Neuronal stem cell (in vitro differentiated cells): Measurements from ENCODE around the gene NECAP2.
A peak's percentile ranks its signal among the peaks of the same experiment; 100 is the strongest.

Experiments
- DNase-seq: peaks from one replicate; pipeline ENCODE4 v3.0.0-alpha.2; 2013; ENCODE audit warnings: low spot score
- H2AFZ ChIP-seq: one replicate; pipeline ENCODE4 v1.6.1; 2013; ENCODE audit warnings: mild to moderate bottlenecking, low read length, inconsistent platforms
- H2AK5ac ChIP-seq: 2 replicates; pipeline ENCODE4 v1.6.1; 2013; ENCODE audit warnings: low read depth, mild to moderate bottlenecking, inconsistent platforms, low read length, moderate library complexity, mixed read lengths
- H2BK120ac ChIP-seq: 2 replicates; pipeline ENCODE4 v1.6.1; 2013; ENCODE audit warnings: low read depth, mild to moderate bottlenecking, inconsistent platforms, low read length, moderate library complexity, mixed read lengths
- H2BK12ac ChIP-seq: one replicate; pipeline ENCODE4 v1.6.1; 2013; ENCODE audit warnings: low read length, inconsistent platforms
- H2BK15ac ChIP-seq: 2 replicates; pipeline ENCODE4 v1.6.1; 2013; ENCODE audit warnings: mild to moderate bottlenecking, low read length, inconsistent platforms, mixed read lengths
- H2BK5ac ChIP-seq: one replicate; pipeline ENCODE4 v1.6.1; 2013; ENCODE audit warnings: inconsistent platforms, mild to moderate bottlenecking, low read length, moderate library complexity
- H3K14ac ChIP-seq: one replicate; pipeline ENCODE4 v1.6.1; 2013; ENCODE audit warnings: low read length, inconsistent platforms
- H3K18ac ChIP-seq: 2 replicates; pipeline ENCODE4 v1.6.1; 2013; ENCODE audit warnings: low read length, inconsistent platforms
- H3K23ac ChIP-seq: 2 replicates; pipeline ENCODE4 v1.6.1; 2013; ENCODE audit warnings: low read depth, mild to moderate bottlenecking, mixed read lengths, low read length, inconsistent platforms; ENCODE audit not compliant: poor library complexity
- H3K27ac ChIP-seq: replicated peaks from 3 replicates; pipeline ENCODE4 v1.5.1; 2013; ENCODE audit warnings: low read length, inconsistent platforms
- H3K27me3 ChIP-seq, 3 experiments: 2 replicates each; pipeline ENCODE4 v1.6.1; 2013; ENCODE audit warnings: low read length in 3 of 3, mild to moderate bottlenecking in 2 of 3, inconsistent platforms in 1 of 3, low read depth in 1 of 3, mixed read lengths in 1 of 3, moderate library complexity in 1 of 3; ENCODE audit not compliant: control insufficient read depth in 3 of 3, insufficient read depth in 3 of 3
- H3K36me3 ChIP-seq, 2 donors: replicated peaks in 1 of 2; 2 replicates each; pipeline ENCODE4 v1.6.1; 2013; ENCODE audit warnings: low read length in 2 of 2; ENCODE audit not compliant: control insufficient read depth in 2 of 2, insufficient read depth in 2 of 2
- H3K4ac ChIP-seq: 2 replicates; pipeline ENCODE4 v1.6.1; 2013; ENCODE audit warnings: inconsistent platforms, mild to moderate bottlenecking, low read length, moderate library complexity
- H3K4me1 ChIP-seq, 2 donors: 1 replicate in 1 of 2; 2 replicates in 1 of 2; pipeline ENCODE4 v1.6.1; 2013; ENCODE audit warnings: low read length in 2 of 2, low read depth in 1 of 2; ENCODE audit not compliant: control insufficient read depth in 2 of 2, insufficient read depth in 1 of 2
- H3K4me2 ChIP-seq: one replicate; pipeline ENCODE4 v1.6.1; 2013; ENCODE audit warnings: mild to moderate bottlenecking, low read length, inconsistent platforms; ENCODE audit not compliant: insufficient read depth, poor library complexity, severe bottlenecking
- H3K4me3 ChIP-seq, 2 donors: 2 replicates each; pipeline ENCODE4 v1.5.1; 2013; ENCODE audit warnings: low read length in 2 of 2, mild to moderate bottlenecking in 2 of 2, inconsistent platforms in 1 of 2, moderate library complexity in 1 of 2
- H3K79me1 ChIP-seq: one replicate; pipeline ENCODE4 v1.6.1; 2013; ENCODE audit warnings: low read depth, mild to moderate bottlenecking, inconsistent platforms, low read length, moderate library complexity
- H3K9ac ChIP-seq: one replicate; pipeline ENCODE4 v1.6.1; 2013; ENCODE audit warnings: mild to moderate bottlenecking, low read depth, low read length, inconsistent platforms; ENCODE audit not compliant: poor library complexity
- H3K9me3 ChIP-seq, 2 donors: replicated peaks in 1 of 2; 2 replicates each; pipeline versions ENCODE3 to v1.6.1; 2013; ENCODE audit warnings: low read length in 2 of 2, mild to moderate bottlenecking in 2 of 2, inconsistent platforms in 1 of 2, low read depth in 1 of 2, mixed read lengths in 1 of 2, moderate library complexity in 1 of 2; ENCODE audit not compliant: control insufficient read depth in 2 of 2, insufficient read depth in 1 of 2
- H4K8ac ChIP-seq: one replicate; pipeline ENCODE4 v1.6.1; 2013; ENCODE audit warnings: low read depth, mild to moderate bottlenecking, inconsistent platforms, low read length, moderate library complexity
- H4K91ac ChIP-seq: one replicate; pipeline ENCODE4 v1.6.1; 2013; ENCODE audit warnings: low read length, low read depth, mild to moderate bottlenecking, inconsistent platforms; ENCODE audit not compliant: poor library complexity
- whole genome bisulfite sequencing, 2 donors: extraction: QIAGEN DNeasy Blood & Tissue Kit; methylation state at CpG; one replicate each; pipeline ENCODE4 v1.1.7; 2013; ENCODE audit warnings: missing lambda C conversion rate in 2 of 2, mixed read lengths in 1 of 2; ENCODE audit not compliant: insufficient read length in 2 of 2, insufficient replicate concordance in 1 of 2; ENCODE audit errors: extremely low coverage in 2 of 2; 5-methylcytosine and 5-hydroxymethylcytosine counted together

Gene NECAP2

DNA sequence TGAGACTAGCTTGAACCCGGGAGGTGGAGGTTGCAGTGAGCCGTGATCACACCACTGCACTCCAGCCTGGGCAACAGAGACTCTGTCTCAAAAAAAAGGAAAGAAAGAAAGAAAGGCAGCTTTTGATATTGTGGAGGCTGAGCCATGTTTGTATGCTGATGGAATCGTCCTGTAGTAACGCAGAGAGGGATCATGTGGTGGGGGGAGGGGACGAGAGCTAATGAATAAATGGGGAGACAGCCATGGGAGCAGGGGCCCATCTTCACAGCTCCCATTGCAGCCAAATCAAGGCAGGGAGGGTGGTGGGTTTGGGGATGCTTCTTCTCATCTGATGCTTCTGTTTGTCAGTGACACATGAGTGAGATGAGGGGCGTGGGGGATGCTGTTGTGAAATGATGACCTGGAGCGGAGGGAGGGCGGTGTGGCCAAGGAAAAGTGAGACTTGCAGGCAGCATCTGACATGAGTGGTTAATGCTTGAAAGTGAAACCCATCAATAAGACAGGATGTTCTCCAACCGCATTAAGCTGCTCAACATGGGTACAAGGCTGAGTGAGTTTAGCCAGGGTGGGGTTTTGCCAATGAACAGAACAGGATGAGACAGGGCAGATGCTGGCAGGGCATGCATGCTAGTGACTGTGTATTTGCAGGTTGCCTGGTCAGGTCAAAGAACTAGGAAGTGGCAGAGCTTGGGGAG lies 20.0 kb upstream of the NECAP2 start:
- Histone ChIP-seq H2BK5ac (no peak overlapping the region), H3K4me2 (no peak overlapping the region), H3K23ac (no peak overlapping the region), H4K8ac (no peak overlapping the region), H2BK15ac (no peak overlapping the region), H3K18ac (no peak overlapping the region), H3K36me3 (no peaks in the 10 kb centered on the region), H4K91ac (no peak overlapping the region), H3K9ac (peak overlapping the region; percentile 24), H2BK12ac (no peak overlapping the region), H3K4me1 (peaks cover 3 to 4% of the 10 kb centered on the region in 2 donors), H3K9me3 (no peaks in the 10 kb centered on the region), H3K14ac (no peak overlapping the region), H2AK5ac (no peak overlapping the region), H3K27ac (no peak overlapping the region), H3K79me1 (no peaks in the 10 kb centered on the region), H3K4me3 (no peak overlapping the region), H3K4ac (no peak overlapping the region), H3K27me3 (peaks cover 0 to 8% (median 6%) of the 10 kb centered on the region in 3 experiments), H2BK120ac (no peak overlapping the region), H2AFZ (peak overlapping the region; percentile 47)
- no CpG with 5 or more reads among the region's 9 CpGs for WGBS, 2 donors
- DNase-seq, result no peak

DNA sequence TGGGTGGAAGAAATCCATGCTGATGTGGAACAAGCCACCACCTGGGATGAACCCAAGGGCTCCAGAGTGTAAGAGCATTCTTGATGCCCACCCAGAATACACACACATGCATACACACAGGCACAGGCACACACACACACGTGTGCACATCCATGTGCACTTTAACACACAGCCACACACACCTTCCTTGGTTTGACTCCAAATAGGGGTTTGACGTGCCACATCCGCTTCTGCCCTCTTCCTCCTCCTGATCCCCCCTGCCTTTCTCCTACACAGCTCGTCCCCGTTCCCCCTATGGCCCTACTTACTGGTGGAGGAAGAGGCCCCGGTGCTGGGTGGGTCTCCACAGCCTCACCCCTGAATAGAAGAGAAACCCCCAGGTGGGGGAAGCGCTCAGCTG lies 19.3 kb upstream of the NECAP2 start:
- H3K9me3 ChIP-seq, result no peaks in the 10 kb centered on the region
- H3K23ac ChIP-seq, result peak overlapping the region; percentile 35
- H3K9ac ChIP-seq, result peak overlapping the region; percentile 38
- H3K4me2 ChIP-seq, result no peak overlapping the region
- DNase-seq, result no peak
- H2BK15ac ChIP-seq, result no peak overlapping the region
- no peaks in the 10 kb centered on the region for H3K36me3 ChIP-seq
- no peak overlapping the region for H2BK120ac ChIP-seq
- H4K91ac ChIP-seq, result no peak overlapping the region
- H3K79me1 ChIP-seq, result no peaks in the 10 kb centered on the region
- no peak overlapping the region for H2BK12ac ChIP-seq
- H3K27ac ChIP-seq, result no peak overlapping the region
- no peak overlapping the region for H2AFZ ChIP-seq
- peaks cover 3 to 4% of the 10 kb centered on the region in 2 donors for H3K4me1 ChIP-seq
- H2AK5ac ChIP-seq, result no peak overlapping the region
- no peak overlapping the region for H3K18ac ChIP-seq
- H3K14ac ChIP-seq, result no peak overlapping the region
- H2BK5ac ChIP-seq, result no peak overlapping the region
- no peak overlapping the region for H3K4ac ChIP-seq
- H3K4me3 ChIP-seq, result no peak overlapping the region
- peaks cover 0 to 8% (median 6%) of the 10 kb centered on the region in 3 experiments for H3K27me3 ChIP-seq
- no peak overlapping the region for H4K8ac ChIP-seq
- no CpG with 5 or more reads among the region's 7 CpGs for WGBS, 2 donors

DNA sequence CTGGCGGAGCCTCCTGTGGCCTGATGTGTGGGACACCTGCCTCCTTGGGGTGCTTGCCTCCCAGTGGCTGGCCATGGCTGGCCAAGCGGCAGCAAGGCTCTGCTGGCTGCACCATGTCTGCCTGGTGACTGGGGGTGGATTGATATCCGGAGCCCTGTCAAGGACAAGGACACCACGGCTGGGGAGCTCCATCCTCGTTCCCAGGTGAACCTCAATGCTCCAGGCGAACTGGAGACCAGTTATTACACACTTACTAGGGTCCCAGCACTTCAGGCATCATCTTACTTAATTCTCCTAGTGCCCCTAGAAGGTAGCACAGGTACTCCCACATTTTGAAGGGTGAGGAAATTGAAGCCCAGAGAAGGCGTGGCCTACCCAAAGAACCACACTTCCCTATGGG lies 18.5 kb upstream of the NECAP2 start:
- Histone ChIP-seq H2BK12ac (no peak overlapping the region), H3K9ac (no peak overlapping the region), H2AK5ac (peak overlapping the region; percentile 32), H3K14ac (no peak overlapping the region), H3K36me3 (no peaks in the 10 kb centered on the region), H4K91ac (no peak overlapping the region), H3K79me1 (no peaks in the 10 kb centered on the region), H4K8ac (no peak overlapping the region), H3K4me1 (peaks cover 3 to 4% of the 10 kb centered on the region in 2 donors), H3K27me3 (peaks cover 0 to 6% (median 6%) of the 10 kb centered on the region in 3 experiments), H3K4me3 (no peak overlapping the region), H2BK120ac (no peak overlapping the region), H2AFZ (no peak overlapping the region), H3K27ac (no peak overlapping the region), H3K9me3 (no peaks in the 10 kb centered on the region), H2BK15ac (no peak overlapping the region), H3K23ac (no peak overlapping the region), H3K4me2 (no peak overlapping the region), H3K4ac (no peak overlapping the region), H2BK5ac (no peak overlapping the region), H3K18ac (no peak overlapping the region)
- DNase-seq, result no peak
- WGBS, 2 donors, result no CpG with 5 or more reads among the region's 7 CpGs

DNA sequence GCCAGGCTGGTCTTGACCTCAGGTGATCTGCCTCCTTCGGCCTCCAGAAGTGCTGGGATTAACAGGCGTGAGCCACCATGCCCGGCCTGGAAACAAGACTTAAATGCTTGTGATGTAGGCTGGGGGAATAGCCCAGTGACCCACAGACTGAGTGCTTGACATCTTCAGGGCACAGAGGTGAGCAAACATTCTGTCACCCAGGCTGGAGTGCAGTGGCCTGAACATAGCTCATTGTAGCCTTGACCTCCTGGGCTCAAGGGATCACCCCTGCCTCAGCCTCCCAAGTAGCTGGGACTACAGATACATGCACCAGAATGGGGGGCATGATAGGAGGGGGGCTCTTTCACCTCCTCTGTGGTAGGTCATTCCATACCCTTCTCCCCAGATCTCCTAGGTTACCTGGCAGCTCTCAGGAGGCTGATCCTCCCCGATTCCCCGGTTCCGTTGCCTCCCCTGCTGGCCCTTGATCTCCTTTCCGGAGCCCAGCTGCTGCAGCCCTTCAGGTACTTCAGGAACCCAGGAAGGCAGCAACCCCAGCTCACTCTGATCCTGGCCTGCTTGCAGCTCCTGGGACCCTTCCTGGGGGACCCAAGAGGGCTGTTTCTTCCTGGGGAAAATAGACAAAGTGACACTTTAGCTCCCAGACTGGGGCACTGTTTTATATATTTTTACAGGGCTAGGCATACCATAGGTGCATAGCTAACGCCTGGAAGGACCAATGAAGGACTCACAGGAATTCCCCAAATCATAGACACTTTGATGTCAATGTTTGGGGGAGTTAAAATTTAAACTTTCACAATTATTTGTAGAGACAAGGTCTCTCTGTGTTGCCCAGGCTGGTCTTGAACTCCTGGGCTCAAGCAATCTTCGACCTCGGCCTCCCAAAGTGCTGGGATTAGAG lies 15.1 kb upstream of the NECAP2 start:
- H3K4me1 ChIP-seq, result peaks cover 3 to 4% of the 10 kb centered on the region in 2 donors
- H3K18ac ChIP-seq, result peak overlapping the region; percentile 64
- H3K27me3 ChIP-seq, result peaks cover 0 to 8% (median 6%) of the 10 kb centered on the region in 3 experiments
- H2BK120ac ChIP-seq, result no peak overlapping the region
- no peak overlapping the region for H4K91ac ChIP-seq
- H3K36me3 ChIP-seq, result no peaks in the 10 kb centered on the region
- H3K4me3 ChIP-seq, result no peak overlapping the region
- WGBS, 2 donors, result no CpG with 5 or more reads among the region's 10 CpGs
- no peak for DNase-seq
- H2AFZ ChIP-seq, result no peak overlapping the region
- no peak overlapping the region for H3K27ac ChIP-seq
- no peak overlapping the region for H3K9ac ChIP-seq
- H3K4me2 ChIP-seq, result no peak overlapping the region
- H3K9me3 ChIP-seq, result no peaks in the 10 kb centered on the region
- no peak overlapping the region for H2BK5ac ChIP-seq
- H3K4ac ChIP-seq, result no peak overlapping the region
- H2BK15ac ChIP-seq, result no peak overlapping the region
- no peak overlapping the region for H3K23ac ChIP-seq
- no peak overlapping the region for H2BK12ac ChIP-seq
- no peaks in the 10 kb centered on the region for H3K79me1 ChIP-seq
- no peak overlapping the region for H4K8ac ChIP-seq
- H3K14ac ChIP-seq, result no peak overlapping the region
- no peak overlapping the region for H2AK5ac ChIP-seq
